GM21619 (cell line): ENCODE measurements around the gene PDZK1IP1.
"Not testable (repeated sequence)": the region's sequence is repeated elsewhere in the genome, so short reads cannot be mapped to it uniquely, and the experiment has no call there.

ENCODE experiments used
- ATAC-seq: cut with Tn5 transposase; IDR thresholded peaks from one replicate; pipeline ENCODE4 v1.9.1; 2021; ENCODE audit not compliant: unreplicated experiment

Gene PDZK1IP1

DNA sequence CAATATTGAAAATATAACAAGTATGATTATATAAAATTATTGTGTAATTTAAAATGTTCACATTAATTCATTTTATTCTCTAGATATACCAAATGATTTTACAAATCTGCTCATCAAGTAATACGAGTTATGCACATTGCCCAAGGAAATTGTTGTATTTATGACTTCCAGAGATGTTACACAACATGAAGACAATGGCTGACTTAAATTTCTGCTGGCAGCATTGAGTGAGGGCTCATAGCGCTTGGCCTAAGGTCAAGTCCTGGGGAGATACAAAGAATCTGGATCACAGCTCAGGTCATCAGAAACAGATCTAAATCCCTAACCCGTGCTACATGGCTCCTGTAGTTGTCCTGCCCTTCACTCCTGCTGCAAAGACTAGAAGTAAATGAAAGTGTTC is 49.5 kb downstream of the PDZK1IP1 start:
- not testable (repeated sequence) for ATAC-seq

DNA sequence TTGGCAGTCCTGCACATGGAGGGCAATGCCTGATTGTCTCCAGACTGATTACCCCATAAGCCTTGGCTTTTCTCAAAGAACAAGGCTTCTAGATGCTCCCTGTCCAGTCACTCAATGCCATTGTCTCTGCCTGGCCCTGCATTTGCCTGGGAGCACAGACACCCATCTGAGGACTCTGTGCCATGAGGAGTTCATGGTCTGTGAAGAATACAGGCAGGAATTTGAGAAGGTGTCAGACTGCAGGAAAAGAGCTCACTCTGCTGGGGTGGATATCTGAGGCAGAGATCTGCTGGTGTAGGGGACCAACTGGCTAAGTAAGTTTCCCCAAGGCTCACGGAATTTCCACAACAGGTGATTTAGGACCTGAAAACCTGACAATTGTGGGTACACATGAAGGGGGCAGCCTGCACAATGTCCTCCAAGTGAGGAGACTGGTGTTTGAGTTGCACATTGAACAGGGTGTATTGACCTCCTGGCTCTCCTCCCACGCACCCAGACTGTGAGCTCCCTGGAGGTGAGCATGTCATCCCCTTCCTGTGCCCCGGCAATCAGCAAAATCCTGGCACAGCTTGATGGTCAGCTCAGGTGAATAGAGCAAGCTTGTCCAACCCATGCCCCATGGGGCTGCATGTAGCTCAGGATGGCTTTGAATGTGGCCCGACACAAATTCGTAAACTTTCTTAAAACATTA is 51.8 kb downstream of the PDZK1IP1 start:
- ATAC-seq: no peak

DNA sequence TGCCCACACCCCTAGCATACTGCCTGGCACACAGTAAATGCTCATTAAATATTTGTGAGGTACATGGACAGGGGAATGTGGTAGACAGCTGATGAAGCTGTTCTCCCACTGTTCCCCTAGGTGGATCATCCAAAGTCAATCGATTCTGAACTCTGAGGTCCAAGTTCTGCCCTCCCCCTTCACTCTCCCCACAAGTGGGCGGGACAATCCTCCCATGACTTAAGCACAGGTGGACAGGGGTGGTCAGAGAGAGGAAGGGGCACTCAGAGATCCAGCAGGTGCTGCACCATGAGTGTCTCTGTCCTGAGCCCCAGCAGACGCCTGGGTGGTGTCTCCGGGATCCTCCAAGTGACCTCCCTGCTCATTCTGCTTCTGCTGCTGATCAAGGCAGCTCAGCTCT is 52.6 kb downstream of the PDZK1IP1 start, which contains the start of gene CYP4A22:
Gene CYP4A22 (plus strand): TSS at position 244 of the 400 bp plus-strand sequence. CDS start 45 bp downstream, at position 289.
- no peak for ATAC-seq
